ENCODE data around the gene GRID1.

- no peak for TF ChIP-seq CTCF (IDR thresholded peaks at IDR 0.05)
- TF ChIP-seq POLR2A (IDR thresholded peaks at IDR 0.05): no peak
Observed at GRCh38 chr10:86194684-86195083, 171.9 kb downstream of the GRID1 start.

All from lower leg skin (tissue), 3 donors.